ENCODE results near the gene SAMM50. TPM values are rescaled to one million over a fixed set of nuclear protein-coding genes. Genes with fewer than 3 reads are reported as not detected.

Gene SAMM50
- total and polyA plus RNA-seq, 2 experiments from 2014 or later: 58.6 to 60.3 TPM

- TF ChIP-seq, protein P1, sequence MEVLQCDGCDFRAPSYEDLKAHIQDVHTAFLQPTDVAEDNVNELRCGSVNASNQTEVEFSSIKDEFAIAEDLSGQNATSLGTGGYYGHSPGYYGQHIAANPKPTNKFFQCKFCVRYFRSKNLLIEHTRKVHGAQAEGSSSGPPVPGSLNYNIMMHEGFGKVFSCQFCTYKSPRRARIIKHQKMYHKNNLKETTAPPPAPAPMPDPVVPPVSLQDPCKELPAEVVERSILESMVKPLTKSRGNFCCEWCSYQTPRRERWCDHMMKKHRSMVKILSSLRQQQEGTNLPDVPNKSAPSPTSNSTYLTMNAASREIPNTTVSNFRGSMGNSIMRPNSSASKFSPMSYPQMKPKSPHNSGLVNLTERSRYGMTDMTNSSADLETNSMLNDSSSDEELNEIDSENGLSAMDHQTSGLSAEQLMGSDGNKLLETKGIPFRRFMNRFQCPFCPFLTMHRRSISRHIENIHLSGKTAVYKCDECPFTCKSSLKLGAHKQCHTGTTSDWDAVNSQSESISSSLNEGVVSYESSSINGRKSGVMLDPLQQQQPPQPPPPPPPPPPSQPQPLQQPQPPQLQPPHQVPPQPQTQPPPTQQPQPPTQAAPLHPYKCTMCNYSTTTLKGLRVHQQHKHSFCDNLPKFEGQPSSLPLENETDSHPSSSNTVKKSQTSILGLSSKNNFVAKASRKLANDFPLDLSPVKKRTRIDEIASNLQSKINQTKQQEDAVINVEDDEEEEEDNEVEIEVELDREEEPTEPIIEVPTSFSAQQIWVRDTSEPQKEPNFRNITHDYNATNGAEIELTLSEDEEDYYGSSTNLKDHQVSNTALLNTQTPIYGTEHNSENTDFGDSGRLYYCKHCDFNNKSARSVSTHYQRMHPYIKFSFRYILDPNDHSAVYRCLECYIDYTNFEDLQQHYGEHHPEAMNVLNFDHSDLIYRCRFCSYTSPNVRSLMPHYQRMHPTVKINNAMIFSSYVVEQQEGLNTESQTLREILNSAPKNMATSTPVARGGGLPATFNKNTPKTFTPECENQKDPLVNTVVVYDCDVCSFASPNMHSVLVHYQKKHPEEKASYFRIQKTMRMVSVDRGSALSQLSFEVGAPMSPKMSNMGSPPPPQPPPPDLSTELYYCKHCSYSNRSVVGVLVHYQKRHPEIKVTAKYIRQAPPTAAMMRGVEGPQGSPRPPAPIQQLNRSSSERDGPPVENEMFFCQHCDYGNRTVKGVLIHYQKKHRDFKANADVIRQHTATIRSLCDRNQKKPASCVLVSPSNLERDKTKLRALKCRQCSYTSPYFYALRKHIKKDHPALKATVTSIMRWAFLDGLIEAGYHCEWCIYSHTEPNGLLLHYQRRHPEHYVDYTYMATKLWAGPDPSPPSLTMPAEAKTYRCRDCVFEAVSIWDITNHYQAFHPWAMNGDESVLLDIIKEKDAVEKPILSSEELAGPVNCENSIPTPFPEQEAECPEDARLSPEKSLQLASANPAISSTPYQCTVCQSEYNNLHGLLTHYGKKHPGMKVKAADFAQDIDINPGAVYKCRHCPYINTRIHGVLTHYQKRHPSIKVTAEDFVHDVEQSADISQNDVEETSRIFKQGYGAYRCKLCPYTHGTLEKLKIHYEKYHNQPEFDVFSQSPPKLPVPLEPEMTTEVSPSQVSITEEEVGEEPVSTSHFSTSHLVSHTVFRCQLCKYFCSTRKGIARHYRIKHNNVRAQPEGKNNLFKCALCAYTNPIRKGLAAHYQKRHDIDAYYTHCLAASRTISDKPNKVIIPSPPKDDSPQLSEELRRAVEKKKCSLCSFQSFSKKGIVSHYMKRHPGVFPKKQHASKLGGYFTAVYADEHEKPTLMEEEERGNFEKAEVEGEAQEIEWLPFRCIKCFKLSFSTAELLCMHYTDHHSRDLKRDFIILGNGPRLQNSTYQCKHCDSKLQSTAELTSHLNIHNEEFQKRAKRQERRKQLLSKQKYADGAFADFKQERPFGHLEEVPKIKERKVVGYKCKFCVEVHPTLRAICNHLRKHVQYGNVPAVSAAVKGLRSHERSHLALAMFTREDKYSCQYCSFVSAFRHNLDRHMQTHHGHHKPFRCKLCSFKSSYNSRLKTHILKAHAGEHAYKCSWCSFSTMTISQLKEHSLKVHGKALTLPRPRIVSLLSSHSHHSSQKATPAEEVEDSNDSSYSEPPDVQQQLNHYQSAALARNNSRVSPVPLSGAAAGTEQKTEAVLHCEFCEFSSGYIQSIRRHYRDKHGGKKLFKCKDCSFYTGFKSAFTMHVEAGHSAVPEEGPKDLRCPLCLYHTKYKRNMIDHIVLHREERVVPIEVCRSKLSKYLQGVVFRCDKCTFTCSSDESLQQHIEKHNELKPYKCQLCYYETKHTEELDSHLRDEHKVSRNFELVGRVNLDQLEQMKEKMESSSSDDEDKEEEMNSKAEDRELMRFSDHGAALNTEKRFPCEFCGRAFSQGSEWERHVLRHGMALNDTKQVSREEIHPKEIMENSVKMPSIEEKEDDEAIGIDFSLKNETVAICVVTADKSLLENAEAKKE (CRISPR knock-in tag; IDR thresholded peaks at IDR 0.05): no peak
These were observed 37.1 kb downstream of the SAMM50 start (continued) for GRCh38 chr22:43992331-43992821.

- Histone ChIP-seq H3K4me3 (no peak overlapping the region), H4K20me1 (replicated peaks; ENCODE audit: insufficient read depth) (no peaks in the 10 kb centered on the region; the same call in none of the 2 replicates), H3K4me1 (ENCODE audit: insufficient read depth) (no peaks in the 10 kb centered on the region), H3K36me3 (ENCODE audit: insufficient read depth) (peaks cover 8% of the 10 kb centered on the region; the same call in 1 of the 2 replicates), H3K27me3 (ENCODE audit: insufficient read depth) (no peaks in the 10 kb centered on the region), H3K79me2 (replicated peaks; ENCODE audit: insufficient read depth) (0 out of 2 replicates have a peak, but pooled peaks cover 3% of the 10 kb centered on the region), H2AFZ (no peak overlapping the region), H3K4me2 (no peak overlapping the region), H3K27ac (ENCODE audit: low read depth) (no peak overlapping the region), H3F3A (replicated peaks; ENCODE audit: low read depth) (0 out of 2 replicates have a peak, but pooled peaks cover 4% of the 10 kb centered on the region), H3K9me2 (ENCODE audit: insufficient read depth) (no peaks in the 10 kb centered on the region)
- H3K36me3 Mint-ChIP-seq (ENCODE audit: low read depth): peaks cover 76% of the 10 kb centered on the region
- peaks cover 7% of the 10 kb centered on the region for H3K27me3 Mint-ChIP-seq (ENCODE audit: insufficient read depth, low read depth, poor library complexity)
- ATAC-seq (peak; percentile 96), DNase-seq (ENCODE audit: low spot score) (peak; percentile 85)
- no peaks in the 10 kb centered on the region for H3K9me3 Mint-ChIP-seq
- TF ChIP-seq EZH2phosphoT487 (IDR thresholded peaks at IDR 0.05; ENCODE audit: unreplicated experiment): no peak
- no peak for TF ChIP-seq CREB1 (CRISPR knock-in tag; IDR thresholded peaks at IDR 0.05; ENCODE audit: low read depth)
- TF ChIP-seq STAT1 (IDR thresholded peaks at IDR 0.05; ENCODE audit: unreplicated experiment): no peak
- TF ChIP-seq, protein P2, sequence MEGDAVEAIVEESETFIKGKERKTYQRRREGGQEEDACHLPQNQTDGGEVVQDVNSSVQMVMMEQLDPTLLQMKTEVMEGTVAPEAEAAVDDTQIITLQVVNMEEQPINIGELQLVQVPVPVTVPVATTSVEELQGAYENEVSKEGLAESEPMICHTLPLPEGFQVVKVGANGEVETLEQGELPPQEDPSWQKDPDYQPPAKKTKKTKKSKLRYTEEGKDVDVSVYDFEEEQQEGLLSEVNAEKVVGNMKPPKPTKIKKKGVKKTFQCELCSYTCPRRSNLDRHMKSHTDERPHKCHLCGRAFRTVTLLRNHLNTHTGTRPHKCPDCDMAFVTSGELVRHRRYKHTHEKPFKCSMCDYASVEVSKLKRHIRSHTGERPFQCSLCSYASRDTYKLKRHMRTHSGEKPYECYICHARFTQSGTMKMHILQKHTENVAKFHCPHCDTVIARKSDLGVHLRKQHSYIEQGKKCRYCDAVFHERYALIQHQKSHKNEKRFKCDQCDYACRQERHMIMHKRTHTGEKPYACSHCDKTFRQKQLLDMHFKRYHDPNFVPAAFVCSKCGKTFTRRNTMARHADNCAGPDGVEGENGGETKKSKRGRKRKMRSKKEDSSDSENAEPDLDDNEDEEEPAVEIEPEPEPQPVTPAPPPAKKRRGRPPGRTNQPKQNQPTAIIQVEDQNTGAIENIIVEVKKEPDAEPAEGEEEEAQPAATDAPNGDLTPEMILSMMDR (conservative IDR thresholded peaks at IDR 0.05; ENCODE audit: low read depth in 2 of 2): peak; percentile 92 to 94
- TF ChIP-seq POLR2AphosphoS5 (IDR thresholded peaks at IDR 0.05; ENCODE audit: low read depth): no peak
- no peak for TF ChIP-seq NANOG (IDR thresholded peaks at IDR 0.05; ENCODE audit: borderline replicate concordance)
- TF ChIP-seq ZNF114 (CRISPR knock-in tag; IDR thresholded peaks at IDR 0.05): no peak
- 0 out of 2 replicates have a peak overlapping the region, but pooled peaks have one; percentile 31 for H3K27ac Mint-ChIP-seq
- no peak overlapping the region for H3K4me3 Mint-ChIP-seq
- peaks cover 10% of the 10 kb centered on the region; the same call in 2 of the 3 replicates for H3K4me1 Mint-ChIP-seq
These were observed 38.0 kb downstream of the SAMM50 start for GRCh38 chr22:43993072-43993760.
